Vagina (tissue), 2 donors: Measurements from ENCODE around the gene SLC12A2. TPM values are rescaled to one million over a fixed set of nuclear protein-coding genes. Genes with fewer than 3 reads are reported as not detected.

ENCODE experiments used
- DNase-seq, 2 donors: peaks; one replicate each; pipeline ENCODE4 v3.0.0-alpha.2; 2017; ENCODE audit errors: extremely low spot score in 2 of 2
- H3K27ac ChIP-seq: fragments of 200-600 bp; sonication (generic); one replicate; pipeline ENCODE4 v1.5.1; 2019
- H3K27me3 ChIP-seq: fragments of 200-600 bp; sonication (generic); one replicate; pipeline ENCODE4 v1.5.1; 2019
- H3K36me3 ChIP-seq, 2 donors: fragments of 200-600 bp; sonication (generic); one replicate each; pipeline ENCODE4 v1.5.1; 2017 to 2019
- H3K4me1 ChIP-seq: fragments of 200-600 bp; sonication (generic); one replicate; pipeline ENCODE4 v1.5.1; 2019
- H3K4me3 ChIP-seq, 2 donors: fragments of 200-600 bp; sonication (generic); 1 replicate in 1 of 2; 2 replicates in 1 of 2; pipeline ENCODE4 v1.5.1; 2016 to 2019
- H3K9me3 ChIP-seq: fragments of 200-600 bp; sonication (generic); one replicate; pipeline ENCODE4 v1.5.1; 2019
- POLR2A ChIP-seq, 2 donors: fragments of 450-650 bp; IDR thresholded peaks; one replicate each; pipeline ENCODE4 v1.6.1; 2017; ENCODE audit warnings: antibody characterized with exemption in 2 of 2, mild to moderate bottlenecking in 2 of 2, moderate library complexity in 2 of 2
- POLR2AphosphoS5 ChIP-seq, 2 donors: sonication (generic); formaldehyde crosslinking; IDR thresholded peaks; one replicate each; pipeline ENCODE4 v1.9.0; 2017; ENCODE audit warnings: antibody characterized with exemption in 2 of 2, mild to moderate bottlenecking in 2 of 2, low read depth in 1 of 2; ENCODE audit not compliant: insufficient read depth in 1 of 2
- intact Hi-C: fragments of 100-400 bp; cut with DNase I; formaldehyde crosslinking; loops from one replicate; pipeline ENCODE4 v1.15.1; 2023
- total RNA-seq: library from RNA; depleted of rRNA; stranded (reverse); fragments of >200 nt; gene quantifications from one replicate; pipeline ENCODE4 v1.2.3, GENCODE V29; 2016
- TF ChIP-seq, protein P1 (sequence below), 3 experiments: fragments of 450-650 bp in 2 of 3; fragments of 200-600 bp in 1 of 3; sonication (generic) in 1 of 3; IDR thresholded peaks; one replicate each; pipeline ENCODE4 v1.5.1; 2017 to 2019; ENCODE audit warnings: antibody characterized with exemption in 3 of 3, mild to moderate bottlenecking in 2 of 3, moderate library complexity in 2 of 3

SLC12A2 gene
- total RNA-seq: 15.7 TPM

DNA sequence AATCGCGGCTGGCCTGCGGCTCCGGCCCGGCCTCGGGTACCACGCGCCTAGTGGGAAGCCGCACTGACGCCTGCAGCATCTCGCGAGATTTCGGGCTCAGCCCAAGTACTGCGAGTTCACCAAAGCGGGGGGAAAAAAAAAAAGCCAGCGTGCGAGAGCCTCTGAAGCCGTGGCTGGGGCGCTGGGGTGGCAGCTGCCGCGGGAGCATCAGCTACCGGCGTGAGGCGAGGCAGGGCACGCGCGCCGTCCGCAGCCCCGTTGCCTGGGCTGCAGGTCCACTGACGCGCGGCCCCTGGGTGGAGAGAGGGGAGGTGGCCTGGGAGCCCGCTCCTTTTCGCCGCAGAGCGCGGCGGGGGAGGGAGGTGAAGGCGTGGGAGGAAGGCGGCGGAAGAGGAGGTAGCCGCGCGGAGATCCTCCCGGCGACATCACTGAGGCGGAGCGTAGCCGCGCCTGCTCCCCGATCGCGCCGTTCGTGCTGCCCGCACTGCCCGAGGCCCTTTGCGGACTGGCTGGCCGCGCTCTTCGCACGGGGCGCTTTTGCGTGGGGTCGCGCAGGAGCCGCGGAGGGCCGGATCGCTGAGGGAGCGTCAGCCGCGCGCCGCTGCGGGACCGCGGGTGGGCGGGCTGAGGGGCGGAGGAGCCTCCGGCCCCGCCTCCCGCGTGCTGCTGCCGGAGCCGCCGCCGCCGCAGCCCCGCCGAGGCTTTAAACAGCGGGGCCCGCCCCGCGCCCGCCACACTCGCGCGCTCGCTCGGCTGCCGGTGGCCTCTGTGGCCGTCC lies at the start of gene SLC12A2:
Gene SLC12A2 (plus strand): TSS at position 734 of the 778 bp plus-strand sequence. CDS start 189 bp downstream, outside the sequence.
- peaks cover 50% of the 10 kb centered on the region for H3K4me1 ChIP-seq

DNA sequence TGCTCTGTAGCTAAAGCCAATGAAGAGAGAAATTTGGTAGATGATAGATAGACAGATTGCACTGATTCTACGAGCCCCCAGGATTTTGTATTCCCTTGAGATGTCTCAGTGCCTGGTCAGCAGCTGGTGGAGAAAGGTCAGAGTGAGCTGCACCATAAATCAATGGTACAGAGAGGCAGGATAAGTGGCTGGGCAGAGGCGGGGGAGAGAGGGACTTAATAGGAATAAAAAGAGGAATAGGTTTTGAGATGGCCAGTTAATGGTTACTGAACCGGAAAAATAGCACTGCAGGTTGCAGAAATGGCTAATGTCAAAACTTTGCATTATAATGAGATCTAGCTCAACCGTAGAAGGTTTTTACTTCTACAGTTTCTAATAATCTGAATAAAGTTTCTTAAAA lies 47.9 kb upstream of the SLC12A2 start:
- Histone ChIP-seq H3K4me3 (no peak overlapping the region), H3K9me3 (no peaks in the 10 kb centered on the region), H3K4me1 (no peaks in the 10 kb centered on the region), H3K27ac (no peak overlapping the region), H3K36me3 (no peaks in the 10 kb centered on the region), H3K27me3 (no peaks in the 10 kb centered on the region)
- TF ChIP-seq, protein P1, sequence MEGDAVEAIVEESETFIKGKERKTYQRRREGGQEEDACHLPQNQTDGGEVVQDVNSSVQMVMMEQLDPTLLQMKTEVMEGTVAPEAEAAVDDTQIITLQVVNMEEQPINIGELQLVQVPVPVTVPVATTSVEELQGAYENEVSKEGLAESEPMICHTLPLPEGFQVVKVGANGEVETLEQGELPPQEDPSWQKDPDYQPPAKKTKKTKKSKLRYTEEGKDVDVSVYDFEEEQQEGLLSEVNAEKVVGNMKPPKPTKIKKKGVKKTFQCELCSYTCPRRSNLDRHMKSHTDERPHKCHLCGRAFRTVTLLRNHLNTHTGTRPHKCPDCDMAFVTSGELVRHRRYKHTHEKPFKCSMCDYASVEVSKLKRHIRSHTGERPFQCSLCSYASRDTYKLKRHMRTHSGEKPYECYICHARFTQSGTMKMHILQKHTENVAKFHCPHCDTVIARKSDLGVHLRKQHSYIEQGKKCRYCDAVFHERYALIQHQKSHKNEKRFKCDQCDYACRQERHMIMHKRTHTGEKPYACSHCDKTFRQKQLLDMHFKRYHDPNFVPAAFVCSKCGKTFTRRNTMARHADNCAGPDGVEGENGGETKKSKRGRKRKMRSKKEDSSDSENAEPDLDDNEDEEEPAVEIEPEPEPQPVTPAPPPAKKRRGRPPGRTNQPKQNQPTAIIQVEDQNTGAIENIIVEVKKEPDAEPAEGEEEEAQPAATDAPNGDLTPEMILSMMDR (IDR thresholded peaks at IDR 0.05): no peak
- TF ChIP-seq POLR2A (IDR thresholded peaks at IDR 0.05): no peak
- no peak for DNase-seq
- intact Hi-C loops: no loop called here

More for the DNA sequence above, at the start of gene SLC12A2:
- TF ChIP-seq, protein P1 (IDR thresholded peaks at IDR 0.05): peak in 1 of 3 experiments; percentile 12
- TF ChIP-seq POLR2A (IDR thresholded peaks at IDR 0.05): peak in 1 of 2 donors; percentile 86
- TF ChIP-seq POLR2AphosphoS5 (IDR thresholded peaks at IDR 0.05; ENCODE audit: insufficient read depth in 1 of 2, low read depth in 1 of 2): peak in 1 of 2 donors; percentile 91
- peak in 1 of 2 donors; percentile 95 for DNase-seq
- H3K9me3 ChIP-seq: no peaks in the 10 kb centered on the region
- peak within 1 kb of the TSS; percentile 88 for H3K27ac ChIP-seq
- intact Hi-C loops: loop anchor here (10.0 kb wide), 1 partner anchor 518 kb away; no protein-coding TSS in a partner anchor
- peak within 1 kb of the TSS; percentile 82 to 97 for H3K4me3 ChIP-seq
- no peaks in the 10 kb centered on the region for H3K27me3 ChIP-seq
- H3K36me3 ChIP-seq: no peaks in the 10 kb centered on the region

DNA sequence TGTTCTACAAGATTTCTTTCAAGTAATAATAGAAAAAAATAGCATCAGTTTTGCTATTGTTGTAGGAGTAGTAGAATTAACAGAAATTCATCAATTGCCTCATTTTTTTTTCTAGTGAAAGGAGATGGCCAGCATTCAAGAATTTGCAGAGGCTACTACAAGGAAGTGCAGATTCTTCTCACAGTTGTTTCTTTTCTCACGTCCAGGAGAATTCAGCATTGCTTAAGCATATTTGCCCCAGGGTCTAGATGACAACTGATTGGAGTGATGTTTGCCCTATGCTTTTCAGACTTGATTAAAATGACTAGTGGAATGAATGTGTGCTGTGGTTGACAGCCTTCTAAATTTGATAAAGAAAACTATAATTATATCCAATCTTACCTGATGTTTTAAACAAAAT lies 46.6 kb upstream of the SLC12A2 start:
- no peaks in the 10 kb centered on the region for H3K36me3 ChIP-seq
- intact Hi-C loops: no loop called here
- H3K4me3 ChIP-seq: no peak overlapping the region
- H3K27me3 ChIP-seq: no peaks in the 10 kb centered on the region
- no peaks in the 10 kb centered on the region for H3K9me3 ChIP-seq
- no peaks in the 10 kb centered on the region for H3K4me1 ChIP-seq
- no peak for TF ChIP-seq POLR2A (IDR thresholded peaks at IDR 0.05)
- TF ChIP-seq POLR2AphosphoS5 (IDR thresholded peaks at IDR 0.05; ENCODE audit: insufficient read depth in 1 of 2, low read depth in 1 of 2): no peak
- TF ChIP-seq, protein P1 (IDR thresholded peaks at IDR 0.05): no peak
- DNase-seq: no peak
- H3K27ac ChIP-seq: no peak overlapping the region

DNA sequence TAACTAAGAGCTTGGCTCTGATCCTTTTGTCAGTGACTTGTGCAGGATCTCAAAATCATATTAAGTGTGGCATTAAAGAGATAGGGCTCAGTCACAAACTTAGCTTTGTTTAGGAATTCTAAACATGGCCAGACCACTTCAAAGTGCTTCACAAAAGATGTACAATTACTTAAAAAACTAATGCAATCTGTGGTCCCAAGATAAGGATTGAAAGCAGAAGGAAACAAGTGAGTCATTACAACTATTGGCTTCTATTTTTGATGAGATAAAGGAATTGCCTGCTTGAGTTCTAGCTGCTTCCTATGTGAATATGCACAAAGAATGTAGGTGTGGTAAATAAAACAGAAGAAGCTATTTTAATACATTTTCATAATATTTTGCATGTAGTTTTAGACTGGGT lies 44.9 kb upstream of the SLC12A2 start:
- DNase-seq: no peak
- TF ChIP-seq POLR2A (IDR thresholded peaks at IDR 0.05) (no peak), POLR2AphosphoS5 (IDR thresholded peaks at IDR 0.05; ENCODE audit: insufficient read depth in 1 of 2, low read depth in 1 of 2) (peak in 1 of 2 donors; percentile 44)
- H3K27ac ChIP-seq: no peak overlapping the region
- no peaks in the 10 kb centered on the region for H3K27me3 ChIP-seq
- H3K4me1 ChIP-seq: no peaks in the 10 kb centered on the region
- intact Hi-C loops: no loop called here
- no peak overlapping the region for H3K4me3 ChIP-seq
- no peaks in the 10 kb centered on the region for H3K9me3 ChIP-seq
- H3K36me3 ChIP-seq: no peaks in the 10 kb centered on the region

DNA sequence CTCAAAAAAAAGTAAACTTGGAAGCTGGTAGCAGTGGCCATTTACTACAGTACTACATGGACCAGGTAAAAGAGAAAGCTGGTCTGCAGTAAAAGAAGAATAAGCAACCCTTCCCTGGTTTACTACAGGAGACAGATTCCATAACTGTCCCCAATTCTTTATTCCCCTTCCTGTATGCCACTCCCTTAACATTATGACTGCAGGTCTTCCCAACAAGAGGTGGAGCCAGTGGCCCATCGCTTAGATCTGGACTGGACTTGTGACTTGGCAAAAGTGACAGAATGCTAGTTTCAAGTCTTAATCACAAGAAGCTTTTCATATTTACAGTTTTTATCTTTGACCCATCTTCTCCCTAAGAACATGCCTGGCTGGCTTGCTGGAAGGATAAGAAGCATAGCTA lies 42.6 kb upstream of the SLC12A2 start:
- Histone ChIP-seq H3K9me3 (no peaks in the 10 kb centered on the region), H3K4me3 (no peak overlapping the region), H3K36me3 (no peaks in the 10 kb centered on the region), H3K4me1 (no peaks in the 10 kb centered on the region), H3K27me3 (no peaks in the 10 kb centered on the region), H3K27ac (no peak overlapping the region)
- DNase-seq: no peak
- intact Hi-C loops: no loop called here
- TF ChIP-seq, protein P1 (IDR thresholded peaks at IDR 0.05): no peak
- TF ChIP-seq POLR2AphosphoS5 (IDR thresholded peaks at IDR 0.05; ENCODE audit: insufficient read depth in 1 of 2, low read depth in 1 of 2) (no peak), POLR2A (IDR thresholded peaks at IDR 0.05) (no peak)
